Body of pancreas (tissue), 4 donors: ENCODE measurements around the gene HIPK1.

Experiments
- POLR2A ChIP-seq, 3 donors: fragments of 450-650 bp; IDR thresholded peaks; one replicate each; pipeline ENCODE4 v1.6.1; 2016; ENCODE audit warnings: antibody characterized with exemption in 3 of 3, mild to moderate bottlenecking in 2 of 3
- TF ChIP-seq, protein P1 (sequence below), 7 experiments: fragments of 450-650 bp in 4 of 7; fragments of 200-600 bp in 3 of 7; sonication (generic) in 3 of 7; IDR thresholded peaks; one replicate each; pipeline ENCODE4 v1.5.1; 2016 to 2019; ENCODE audit warnings: antibody characterized with exemption in 7 of 7

GRCh38 chr1:113918243-113918642 is 10.9 kb upstream of the HIPK1 start:
- TF ChIP-seq, protein P1, sequence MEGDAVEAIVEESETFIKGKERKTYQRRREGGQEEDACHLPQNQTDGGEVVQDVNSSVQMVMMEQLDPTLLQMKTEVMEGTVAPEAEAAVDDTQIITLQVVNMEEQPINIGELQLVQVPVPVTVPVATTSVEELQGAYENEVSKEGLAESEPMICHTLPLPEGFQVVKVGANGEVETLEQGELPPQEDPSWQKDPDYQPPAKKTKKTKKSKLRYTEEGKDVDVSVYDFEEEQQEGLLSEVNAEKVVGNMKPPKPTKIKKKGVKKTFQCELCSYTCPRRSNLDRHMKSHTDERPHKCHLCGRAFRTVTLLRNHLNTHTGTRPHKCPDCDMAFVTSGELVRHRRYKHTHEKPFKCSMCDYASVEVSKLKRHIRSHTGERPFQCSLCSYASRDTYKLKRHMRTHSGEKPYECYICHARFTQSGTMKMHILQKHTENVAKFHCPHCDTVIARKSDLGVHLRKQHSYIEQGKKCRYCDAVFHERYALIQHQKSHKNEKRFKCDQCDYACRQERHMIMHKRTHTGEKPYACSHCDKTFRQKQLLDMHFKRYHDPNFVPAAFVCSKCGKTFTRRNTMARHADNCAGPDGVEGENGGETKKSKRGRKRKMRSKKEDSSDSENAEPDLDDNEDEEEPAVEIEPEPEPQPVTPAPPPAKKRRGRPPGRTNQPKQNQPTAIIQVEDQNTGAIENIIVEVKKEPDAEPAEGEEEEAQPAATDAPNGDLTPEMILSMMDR (IDR thresholded peaks at IDR 0.05) = no peak
- TF ChIP-seq POLR2A (IDR thresholded peaks at IDR 0.05) = no peak
